ENCODE data around the gene ANKRD10. TPM values are rescaled to one million over a fixed set of nuclear protein-coding genes. Genes with fewer than 3 reads are reported as not detected.

ANKRD10 gene
- 60.5 and 89.5 TPM in 2 replicates for total RNA-seq

DNA sequence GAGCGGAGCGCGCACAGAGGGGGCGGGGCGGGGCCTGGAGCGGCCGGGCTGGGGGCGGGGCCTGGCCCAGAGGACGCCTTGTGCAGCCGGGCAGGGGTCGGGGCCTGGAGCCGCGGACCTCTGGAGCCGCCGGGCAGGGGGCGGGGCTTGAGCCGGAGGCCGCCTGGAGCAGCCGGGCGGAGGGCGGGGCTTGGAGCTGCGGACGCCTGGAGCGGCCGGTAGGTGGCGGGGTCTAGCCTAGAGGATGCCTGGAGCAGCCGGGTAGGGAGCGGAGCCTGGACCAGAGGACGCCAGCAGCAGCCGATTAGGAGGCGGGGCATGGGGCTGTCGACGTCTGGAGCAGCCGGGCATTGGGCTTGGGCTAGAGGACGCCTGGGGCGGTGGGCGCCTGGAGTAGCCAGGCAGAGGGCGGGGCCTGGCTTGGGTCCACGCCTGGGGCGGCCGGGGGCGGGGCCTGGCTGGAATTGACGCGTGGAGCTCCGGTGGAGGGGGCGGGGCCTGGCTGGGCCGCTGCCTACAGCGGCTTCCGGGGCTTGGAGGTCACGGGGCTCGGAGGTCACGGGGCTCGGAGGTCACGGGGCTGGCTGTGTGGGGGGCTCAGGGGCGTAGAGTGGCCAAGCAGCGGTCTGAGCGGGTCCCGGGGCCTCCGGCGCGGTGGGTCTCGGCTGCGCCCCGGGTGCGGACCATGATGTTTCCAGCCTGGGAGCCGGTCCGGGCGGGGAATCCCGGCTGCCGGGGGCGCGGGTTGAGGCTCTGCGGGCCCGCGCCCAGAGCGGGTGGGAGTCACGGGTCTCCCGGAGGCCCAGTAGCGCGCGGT lies at the start of gene ANKRD10:
TSS of gene ANKRD10 (minus strand) at position 13 of the 817 bp plus-strand sequence. CDS start 135 bp downstream, outside the sequence.
- peak; percentile 100 for DNase-seq (ENCODE audit: low read depth)
- TF ChIP-seq, protein P1, sequence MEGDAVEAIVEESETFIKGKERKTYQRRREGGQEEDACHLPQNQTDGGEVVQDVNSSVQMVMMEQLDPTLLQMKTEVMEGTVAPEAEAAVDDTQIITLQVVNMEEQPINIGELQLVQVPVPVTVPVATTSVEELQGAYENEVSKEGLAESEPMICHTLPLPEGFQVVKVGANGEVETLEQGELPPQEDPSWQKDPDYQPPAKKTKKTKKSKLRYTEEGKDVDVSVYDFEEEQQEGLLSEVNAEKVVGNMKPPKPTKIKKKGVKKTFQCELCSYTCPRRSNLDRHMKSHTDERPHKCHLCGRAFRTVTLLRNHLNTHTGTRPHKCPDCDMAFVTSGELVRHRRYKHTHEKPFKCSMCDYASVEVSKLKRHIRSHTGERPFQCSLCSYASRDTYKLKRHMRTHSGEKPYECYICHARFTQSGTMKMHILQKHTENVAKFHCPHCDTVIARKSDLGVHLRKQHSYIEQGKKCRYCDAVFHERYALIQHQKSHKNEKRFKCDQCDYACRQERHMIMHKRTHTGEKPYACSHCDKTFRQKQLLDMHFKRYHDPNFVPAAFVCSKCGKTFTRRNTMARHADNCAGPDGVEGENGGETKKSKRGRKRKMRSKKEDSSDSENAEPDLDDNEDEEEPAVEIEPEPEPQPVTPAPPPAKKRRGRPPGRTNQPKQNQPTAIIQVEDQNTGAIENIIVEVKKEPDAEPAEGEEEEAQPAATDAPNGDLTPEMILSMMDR (IDR thresholded peaks at IDR 0.05; ENCODE audit: insufficient read depth, low read depth, low read length) = peak; percentile 75

DNA sequence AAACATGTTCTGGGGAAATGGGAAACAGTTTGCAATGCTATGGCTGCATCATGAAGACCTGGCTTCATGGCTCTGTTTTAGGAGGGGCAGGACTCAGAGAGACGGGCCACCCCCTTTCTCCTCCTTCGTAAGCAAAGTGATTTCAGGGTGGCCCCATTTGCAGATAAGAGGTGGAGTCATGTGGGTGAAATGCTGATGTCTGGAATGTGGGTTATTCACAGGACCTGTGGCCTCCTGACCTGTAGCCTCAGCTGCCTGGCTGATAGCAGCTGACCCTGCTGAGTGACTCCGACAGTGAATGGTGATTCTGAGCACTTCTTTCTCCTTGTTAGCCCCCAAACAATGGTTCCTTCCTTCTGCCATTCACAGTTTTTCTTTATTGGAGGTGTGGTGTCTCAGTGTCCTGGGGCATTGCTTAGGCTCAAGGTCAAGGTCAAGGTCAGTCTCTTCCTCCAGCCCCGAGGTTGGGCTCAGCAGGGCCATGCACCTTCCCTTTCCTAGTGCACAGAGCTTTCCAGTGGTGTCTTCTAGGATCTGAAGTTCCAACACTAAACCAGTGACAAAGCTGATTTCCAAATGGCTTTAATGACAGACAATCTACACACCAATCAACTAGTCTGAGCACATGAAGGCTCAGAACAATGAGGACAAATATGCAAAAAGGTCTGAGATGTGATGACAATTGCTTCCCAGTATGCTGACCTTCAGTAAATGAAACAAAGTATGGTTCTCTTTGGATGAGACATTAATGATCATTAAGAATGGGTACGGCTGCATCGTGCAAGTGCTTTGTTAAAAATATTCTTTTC lies 49.6 kb upstream of the ANKRD10 start:
- TF ChIP-seq, protein P1 (IDR thresholded peaks at IDR 0.05; ENCODE audit: insufficient read depth, low read depth, low read length) = no peak
- H3K4me3 ChIP-seq (ENCODE audit: low read depth, low read length) = no peak overlapping the region
- no peak for DNase-seq (ENCODE audit: low read depth)

More for the DNA sequence above, at the start of gene ANKRD10:
- peak within 1 kb of the TSS; percentile 97 for H3K4me3 ChIP-seq (ENCODE audit: low read depth, low read length)

DNA sequence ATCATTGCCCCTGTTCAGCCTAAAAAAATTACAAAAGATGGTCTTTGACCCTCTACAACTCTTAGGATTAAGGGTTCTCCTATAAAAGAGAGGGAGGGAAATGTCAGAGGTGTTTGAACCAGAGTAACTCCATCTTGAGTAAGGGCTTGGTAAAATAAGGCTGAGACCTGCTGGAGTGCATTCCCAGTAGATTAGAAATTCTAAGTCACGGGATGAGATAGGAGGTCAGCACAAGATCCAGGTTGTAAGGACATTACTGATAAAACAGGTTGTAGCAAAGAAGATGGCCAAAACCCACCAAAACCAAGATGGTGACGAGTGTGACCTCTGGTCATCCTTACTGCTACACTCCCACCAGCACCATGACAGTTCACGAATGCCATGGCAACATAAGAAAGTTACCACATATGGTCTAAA lies 48.7 kb upstream of the ANKRD10 start:
- TF ChIP-seq, protein P1 (IDR thresholded peaks at IDR 0.05; ENCODE audit: insufficient read depth, low read depth, low read length) = no peak
- no peak overlapping the region for H3K4me3 ChIP-seq (ENCODE audit: low read depth, low read length)
- no peak for DNase-seq (ENCODE audit: low read depth)

DNA sequence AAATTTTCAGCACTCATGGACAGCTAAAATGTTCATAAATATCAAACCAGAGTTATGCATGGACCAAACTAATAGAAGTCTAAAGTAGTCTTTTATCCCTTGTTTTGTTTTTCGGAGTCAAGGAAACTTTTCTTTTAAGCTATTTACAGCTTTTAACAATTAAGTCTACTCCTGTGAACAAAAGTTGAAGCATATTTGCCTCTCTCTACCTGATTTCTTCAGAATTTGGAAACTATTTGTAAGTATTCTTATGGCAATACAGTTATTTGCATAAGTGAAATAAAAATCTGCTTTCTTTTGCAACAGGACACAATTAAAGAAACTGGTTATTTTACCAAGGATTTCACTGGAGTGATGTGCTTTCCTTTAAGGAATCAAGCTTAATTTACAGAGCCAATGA lies 47.1 kb upstream of the ANKRD10 start:
- no peak for DNase-seq (ENCODE audit: low read depth)
- H3K4me3 ChIP-seq (ENCODE audit: low read depth, low read length) = no peak overlapping the region
- TF ChIP-seq, protein P1 (IDR thresholded peaks at IDR 0.05; ENCODE audit: insufficient read depth, low read depth, low read length) = no peak

DNA sequence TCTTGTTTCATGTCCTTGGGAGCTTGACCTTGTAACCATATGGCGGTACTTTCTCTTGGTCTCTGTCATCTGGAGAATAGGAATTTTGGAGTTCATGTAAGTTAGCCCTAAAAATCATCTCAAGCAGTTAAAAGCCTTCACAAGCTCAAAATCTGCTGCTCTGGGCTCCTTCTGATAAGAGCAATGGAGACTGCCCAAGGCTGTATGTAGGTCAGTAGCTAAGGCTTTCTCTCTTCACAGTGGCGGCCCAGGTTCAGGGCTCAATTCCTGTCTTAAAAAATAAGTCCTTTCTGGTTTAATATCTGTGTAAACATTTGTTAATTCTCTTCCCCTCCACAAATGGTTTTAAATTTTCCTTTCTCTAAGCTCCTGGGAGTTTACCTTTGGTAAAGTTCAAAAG lies 45.3 kb upstream of the ANKRD10 start:
- H3K4me3 ChIP-seq (ENCODE audit: low read depth, low read length) = no peak overlapping the region
- DNase-seq (ENCODE audit: low read depth) = no peak
- TF ChIP-seq, protein P1 (IDR thresholded peaks at IDR 0.05; ENCODE audit: insufficient read depth, low read depth, low read length) = no peak

DNA sequence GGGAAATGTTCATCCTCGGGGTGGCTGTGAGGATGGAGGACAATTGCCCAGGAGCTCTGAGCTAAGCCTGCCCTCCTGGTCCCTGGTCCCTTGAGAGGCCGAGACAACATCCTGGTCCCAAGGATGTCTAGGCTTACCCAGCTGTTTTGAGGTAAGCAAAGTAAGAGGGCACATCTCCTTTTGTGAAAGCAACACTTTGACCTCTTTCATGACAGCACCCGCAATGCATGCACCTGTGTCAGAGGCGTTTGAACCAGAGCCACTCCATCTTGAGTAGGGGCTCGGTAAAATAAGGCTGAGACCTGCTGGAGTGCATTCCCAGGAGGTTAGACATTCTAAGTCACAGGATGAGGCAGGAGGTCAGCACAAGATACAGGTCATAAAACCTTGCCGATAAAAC lies 43.1 kb upstream of the ANKRD10 start:
- DNase-seq (ENCODE audit: low read depth) = no peak

More for the DNA sequence above, 43.1 kb upstream of the ANKRD10 start:
- H3K4me3 ChIP-seq (ENCODE audit: low read depth, low read length) = no peak overlapping the region
- TF ChIP-seq, protein P1 (IDR thresholded peaks at IDR 0.05; ENCODE audit: insufficient read depth, low read depth, low read length) = no peak

Data from fibroblast of villous mesenchyme (primary cell).